Ectodermal cell (in vitro differentiated cells): ENCODE results near the gene GRID1.

Source experiments
- H3K27ac ChIP-seq: 2 replicates; pipeline ENCODE4 v1.7.0; 2013; ENCODE audit warnings: mild to moderate bottlenecking, low read depth, low read length; ENCODE audit not compliant: insufficient read depth, poor library complexity, severe bottlenecking
- H3K27me3 ChIP-seq: 2 replicates; pipeline ENCODE4 v1.7.0; 2013; ENCODE audit warnings: mild to moderate bottlenecking, low read length; ENCODE audit not compliant: insufficient read depth, control insufficient read depth, poor library complexity, severe bottlenecking
- H3K36me3 ChIP-seq: one replicate; pipeline ENCODE4 v1.7.0; 2013; ENCODE audit warnings: low read length; ENCODE audit not compliant: control insufficient read depth, insufficient read depth
- H3K4me1 ChIP-seq: one replicate; pipeline ENCODE4 v1.7.0; 2013; ENCODE audit warnings: low read length; ENCODE audit not compliant: control insufficient read depth, insufficient read depth
- H3K4me3 ChIP-seq: 2 replicates; pipeline ENCODE4 v1.7.0; 2013; ENCODE audit warnings: low read depth, low read length, control low read depth; ENCODE audit not compliant: insufficient read depth
- H3K9me3 ChIP-seq: 2 replicates; pipeline ENCODE4 v1.7.0; 2013; ENCODE audit warnings: mild to moderate bottlenecking, low read length, moderate library complexity; ENCODE audit not compliant: control insufficient read depth
- WGBS, 2 experiments: methylation state at CpG; one replicate each; pipeline ENCODE4 v1.1.7; 2013; ENCODE audit warnings: missing lambda C conversion rate in 2 of 2; 5-methylcytosine and 5-hydroxymethylcytosine counted together

GRID1 gene

GRCh38 chr10:86215046-86215445 is 151.5 kb downstream of the GRID1 start:
- Histone ChIP-seq H3K27me3 (no peaks in the 10 kb centered on the region), H3K4me1 (no peaks in the 10 kb centered on the region), H3K9me3 (no peaks in the 10 kb centered on the region), H3K27ac (no peak overlapping the region), H3K36me3 (no peaks in the 10 kb centered on the region), H3K4me3 (no peak overlapping the region)
- WGBS, 2 experiments: 90 to 92% methylated on average over 4 of the region's 4 CpGs

- Histone ChIP-seq H3K27ac (no peak overlapping the region), H3K27me3 (no peaks in the 10 kb centered on the region), H3K9me3 (no peaks in the 10 kb centered on the region), H3K4me1 (no peaks in the 10 kb centered on the region), H3K4me3 (no peak overlapping the region), H3K36me3 (no peaks in the 10 kb centered on the region)
- 93 to 96% methylated on average over 7 of the region's 7 CpGs for WGBS, 2 experiments
These were observed 153.4 kb downstream of the GRID1 start for GRCh38 chr10:86213148-86213547.

- Histone ChIP-seq H3K9me3 (no peaks in the 10 kb centered on the region), H3K4me1 (no peaks in the 10 kb centered on the region), H3K27ac (no peak overlapping the region), H3K36me3 (no peaks in the 10 kb centered on the region), H3K27me3 (no peaks in the 10 kb centered on the region), H3K4me3 (no peak overlapping the region)
- 88 to 90% methylated on average over 6 of the region's 6 CpGs for WGBS, 2 experiments
These were observed 154.2 kb downstream of the GRID1 start for GRCh38 chr10:86212391-86212700.

GRCh38 chr10:86211691-86212390 is 154.8 kb downstream of the GRID1 start:
- WGBS, 2 experiments: 90% methylated on average over 8 of the region's 8 CpGs
- H3K4me1 ChIP-seq: no peaks in the 10 kb centered on the region

GRCh38 chr10:86210416-86210815 is 156.2 kb downstream of the GRID1 start:
- Histone ChIP-seq H3K36me3 (no peaks in the 10 kb centered on the region), H3K27ac (no peak overlapping the region), H3K27me3 (no peaks in the 10 kb centered on the region), H3K9me3 (no peaks in the 10 kb centered on the region), H3K4me1 (no peaks in the 10 kb centered on the region), H3K4me3 (no peak overlapping the region)
- WGBS, 2 experiments: 91 to 94% methylated on average over 10 of the region's 10 CpGs

More at GRCh38 chr10:86211691-86212390, 154.8 kb downstream of the GRID1 start:
- Histone ChIP-seq H3K4me3 (no peak overlapping the region), H3K27ac (no peak overlapping the region), H3K9me3 (no peaks in the 10 kb centered on the region), H3K36me3 (no peaks in the 10 kb centered on the region), H3K27me3 (no peaks in the 10 kb centered on the region)

GRCh38 chr10:86209726-86210125 is 156.9 kb downstream of the GRID1 start:
- Histone ChIP-seq H3K36me3 (no peaks in the 10 kb centered on the region), H3K4me1 (no peaks in the 10 kb centered on the region), H3K27me3 (no peaks in the 10 kb centered on the region), H3K27ac (no peak overlapping the region), H3K9me3 (no peaks in the 10 kb centered on the region), H3K4me3 (no peak overlapping the region)
- 89 to 91% methylated on average over 1 of the region's 1 CpG for WGBS, 2 experiments

GRCh38 chr10:86207226-86207625 is 159.4 kb downstream of the GRID1 start:
- no peak overlapping the region for H3K4me3 ChIP-seq
- no peaks in the 10 kb centered on the region for H3K9me3 ChIP-seq
- no peak overlapping the region for H3K27ac ChIP-seq
- no peaks in the 10 kb centered on the region for H3K4me1 ChIP-seq
- H3K27me3 ChIP-seq: no peaks in the 10 kb centered on the region
- 93 to 95% methylated on average over 11 to 12 of the region's 12 CpGs for WGBS, 2 experiments
- H3K36me3 ChIP-seq: no peaks in the 10 kb centered on the region

GRCh38 chr10:86206240-86206579 is 160.4 kb downstream of the GRID1 start:
- Histone ChIP-seq H3K4me3 (no peak overlapping the region), H3K27me3 (no peaks in the 10 kb centered on the region), H3K4me1 (no peaks in the 10 kb centered on the region), H3K36me3 (no peaks in the 10 kb centered on the region), H3K27ac (no peak overlapping the region), H3K9me3 (no peaks in the 10 kb centered on the region)
- WGBS, 2 experiments: 96% methylated on average over 18 of the region's 18 CpGs

GRCh38 chr10:86205306-86206239 is 161.0 kb downstream of the GRID1 start:
- H3K36me3 ChIP-seq: no peaks in the 10 kb centered on the region
- no peaks in the 10 kb centered on the region for H3K27me3 ChIP-seq
- no peak overlapping the region for H3K27ac ChIP-seq
- no peaks in the 10 kb centered on the region for H3K9me3 ChIP-seq
- WGBS, 2 experiments: 91% methylated on average over 7 of the region's 7 CpGs
- H3K4me3 ChIP-seq: no peak overlapping the region
- no peaks in the 10 kb centered on the region for H3K4me1 ChIP-seq

- H3K27me3 ChIP-seq: no peaks in the 10 kb centered on the region
- no peak overlapping the region for H3K4me3 ChIP-seq
- no peaks in the 10 kb centered on the region for H3K4me1 ChIP-seq
- H3K27ac ChIP-seq: no peak overlapping the region
- WGBS, 2 experiments: 91 to 94% methylated on average over 9 of the region's 9 CpGs
- no peaks in the 10 kb centered on the region for H3K9me3 ChIP-seq
- no peaks in the 10 kb centered on the region for H3K36me3 ChIP-seq
These were observed 161.9 kb downstream of the GRID1 start for GRCh38 chr10:86204421-86205305.
